Fibroblast of skin of right quadriceps (primary cell): Measurements from ENCODE around the gene FZD4.
"Not testable (repeated sequence)": the region's sequence is repeated elsewhere in the genome, so short reads cannot be mapped to it uniquely, and the experiment has no call there.

Experiments
- DNase-seq: peaks from one replicate; pipeline ENCODE4 v3.0.0-alpha.2; 2013

Gene FZD4

DNA sequence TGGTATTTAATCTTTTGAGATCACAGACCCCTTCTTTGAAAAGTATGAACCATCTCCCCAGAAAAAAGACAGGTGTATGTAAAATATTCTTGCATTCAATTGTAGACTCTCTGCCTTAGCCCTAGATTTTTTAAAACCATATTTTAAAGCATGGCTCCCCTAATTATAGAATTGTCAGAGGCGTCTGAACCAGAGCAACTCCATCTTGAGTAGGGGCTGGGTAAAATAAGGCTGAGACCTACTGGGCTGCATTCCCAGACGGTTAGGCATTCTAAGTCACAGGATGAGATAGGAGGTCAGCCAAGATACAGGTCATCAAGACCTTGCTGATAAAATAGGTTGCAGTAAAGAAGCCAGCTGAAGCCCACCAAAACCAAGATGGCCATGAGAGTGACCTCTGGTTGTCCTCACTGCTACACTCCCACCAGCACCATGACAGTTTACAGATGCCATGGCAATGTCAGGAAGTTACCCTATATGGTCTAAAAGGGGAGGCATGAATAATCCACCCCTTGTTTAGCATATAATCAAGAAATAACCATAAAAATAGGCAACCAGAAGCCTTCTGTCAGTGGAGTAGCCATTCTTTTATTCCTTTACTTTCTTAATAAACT lies 17.9 kb downstream of the FZD4 start:
- DNase-seq: not testable (repeated sequence)

DNA sequence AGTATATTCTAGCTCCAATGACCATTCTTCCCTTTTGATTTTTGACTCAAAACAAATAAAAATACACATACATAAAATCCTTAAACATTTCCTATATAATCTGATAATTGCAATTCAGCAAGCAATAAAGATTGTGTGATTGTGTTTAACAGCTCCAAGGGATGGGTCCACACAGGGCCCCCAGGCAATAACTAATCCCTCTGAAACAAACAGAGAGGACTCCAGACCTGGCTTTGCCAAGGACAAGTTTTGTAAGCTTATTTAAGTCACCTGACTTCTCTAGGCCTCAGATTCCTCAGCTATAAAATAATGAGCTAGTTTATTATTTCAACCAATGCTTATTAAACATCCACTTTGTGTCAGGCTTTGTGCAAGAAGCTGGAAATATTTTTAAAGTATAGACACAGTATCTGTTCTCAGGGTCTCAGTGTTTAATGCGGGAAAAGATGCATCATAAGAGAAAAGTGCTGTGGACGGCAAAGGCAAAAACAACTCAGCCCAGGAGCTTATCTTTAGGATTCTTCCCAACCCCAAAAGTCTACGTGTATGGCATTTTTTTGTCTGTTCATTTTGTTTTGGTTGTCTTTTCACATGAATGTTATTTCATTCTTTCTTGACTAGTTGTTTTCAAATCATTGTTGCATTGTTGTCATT lies 20.1 kb downstream of the FZD4 start:
- DNase-seq: no peak

DNA sequence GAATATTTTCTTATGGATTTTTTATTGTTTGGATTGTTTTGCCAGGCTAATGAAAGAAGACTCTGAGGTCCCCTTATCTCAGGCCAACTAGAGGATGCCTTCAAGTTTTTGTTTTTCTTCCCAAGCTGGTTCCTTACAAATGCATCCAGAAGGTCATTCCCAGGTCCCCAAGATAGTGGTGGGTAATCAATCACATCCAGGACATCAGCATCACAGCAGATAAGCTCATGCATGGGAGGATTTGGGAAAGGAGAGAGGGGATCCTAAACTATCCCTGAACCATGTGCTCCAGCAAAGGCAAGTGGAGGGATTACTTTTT lies 20.7 kb downstream of the FZD4 start:
- DNase-seq: no peak

DNA sequence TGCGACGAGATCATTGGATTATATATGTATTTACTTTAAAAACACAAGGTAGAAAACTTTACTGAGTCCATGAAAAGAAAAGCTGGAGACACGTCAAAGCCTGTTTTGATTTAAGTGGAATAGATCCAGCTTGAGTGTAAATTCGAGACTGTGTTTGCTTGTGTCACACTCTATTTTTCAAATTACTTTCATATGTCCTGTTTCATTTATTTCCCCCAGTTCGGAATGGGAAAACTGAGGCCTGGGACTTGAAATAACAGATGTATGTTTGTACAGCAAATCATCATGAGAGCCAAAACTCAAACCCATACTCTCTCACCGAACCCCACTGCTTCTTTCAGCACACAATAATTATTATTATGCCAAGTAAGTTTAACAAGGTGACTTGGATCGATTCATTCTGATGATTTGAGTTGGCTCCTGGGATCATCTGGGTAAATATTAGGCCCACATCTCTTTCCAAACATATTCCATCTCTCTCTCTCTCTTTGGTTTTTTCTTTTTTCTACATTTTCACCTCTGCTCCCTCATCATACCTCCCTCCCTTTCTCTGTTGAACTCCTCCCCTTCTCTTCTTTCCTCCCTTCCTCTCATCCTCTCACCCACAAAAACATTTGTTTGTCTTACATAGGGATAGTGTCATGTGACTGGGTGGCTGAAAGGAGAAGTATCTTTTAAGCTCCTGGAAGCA lies 21.2 kb downstream of the FZD4 start:
- no peak for DNase-seq

DNA sequence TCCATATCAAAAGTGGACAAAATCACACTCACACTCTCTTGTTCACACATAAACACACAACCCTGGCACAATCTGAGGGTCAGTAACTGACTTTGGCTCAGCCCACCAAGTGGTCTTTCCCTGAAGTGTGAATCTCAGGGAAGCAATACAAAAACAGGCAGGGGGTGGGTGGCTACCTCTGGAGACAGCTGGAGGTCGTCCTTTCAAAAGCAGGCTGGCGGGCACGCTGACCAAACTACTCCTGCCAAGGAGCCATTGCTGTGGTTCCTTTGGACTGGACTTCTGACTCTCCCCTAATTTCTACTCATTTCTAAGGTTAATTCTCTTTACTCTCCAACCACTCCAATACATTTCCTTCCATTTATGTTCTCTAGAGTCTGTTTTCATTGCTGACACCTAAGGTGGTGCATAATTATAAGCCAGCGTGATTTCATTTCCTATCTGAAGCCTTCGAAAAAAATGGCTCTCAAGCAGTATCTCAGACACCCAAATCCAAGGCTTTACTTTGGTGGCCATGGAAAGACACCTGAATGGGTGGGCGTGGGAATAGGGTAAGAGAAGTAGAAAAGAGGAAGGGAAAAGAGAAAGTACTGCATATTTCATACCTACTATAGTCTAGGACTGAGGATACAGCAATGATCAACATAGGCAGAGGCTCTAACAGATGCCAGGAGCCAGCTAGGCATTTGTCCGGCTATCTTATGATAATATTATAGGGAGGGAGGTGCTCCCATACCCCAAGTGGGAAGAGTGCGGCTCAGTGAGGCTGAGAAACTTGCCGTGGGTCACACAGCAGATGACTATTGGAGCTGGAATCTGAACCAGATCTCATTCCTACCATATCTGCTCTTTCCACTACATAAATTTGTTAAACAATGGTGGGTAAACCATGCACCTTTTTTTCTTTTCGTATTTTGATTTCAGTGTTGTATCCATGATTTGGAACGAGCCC lies 22.0 kb downstream of the FZD4 start:
- no peak for DNase-seq

DNA sequence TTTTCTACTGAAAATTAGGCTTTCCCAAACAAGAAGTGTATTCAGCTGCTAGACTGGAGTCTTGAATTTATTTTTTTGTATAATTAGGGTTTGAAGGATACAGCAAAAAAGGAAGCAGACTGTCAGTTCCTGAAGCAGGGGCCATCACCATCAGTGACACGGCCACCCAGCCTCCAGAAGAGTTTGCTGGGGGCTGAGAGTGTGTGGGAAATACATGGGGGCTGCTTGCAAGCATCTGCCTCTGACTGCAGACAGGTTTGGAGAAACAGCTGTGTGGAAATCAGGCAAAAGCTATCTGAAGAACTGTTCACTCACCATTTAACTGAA lies 23.0 kb downstream of the FZD4 start:
- DNase-seq: no peak

DNA sequence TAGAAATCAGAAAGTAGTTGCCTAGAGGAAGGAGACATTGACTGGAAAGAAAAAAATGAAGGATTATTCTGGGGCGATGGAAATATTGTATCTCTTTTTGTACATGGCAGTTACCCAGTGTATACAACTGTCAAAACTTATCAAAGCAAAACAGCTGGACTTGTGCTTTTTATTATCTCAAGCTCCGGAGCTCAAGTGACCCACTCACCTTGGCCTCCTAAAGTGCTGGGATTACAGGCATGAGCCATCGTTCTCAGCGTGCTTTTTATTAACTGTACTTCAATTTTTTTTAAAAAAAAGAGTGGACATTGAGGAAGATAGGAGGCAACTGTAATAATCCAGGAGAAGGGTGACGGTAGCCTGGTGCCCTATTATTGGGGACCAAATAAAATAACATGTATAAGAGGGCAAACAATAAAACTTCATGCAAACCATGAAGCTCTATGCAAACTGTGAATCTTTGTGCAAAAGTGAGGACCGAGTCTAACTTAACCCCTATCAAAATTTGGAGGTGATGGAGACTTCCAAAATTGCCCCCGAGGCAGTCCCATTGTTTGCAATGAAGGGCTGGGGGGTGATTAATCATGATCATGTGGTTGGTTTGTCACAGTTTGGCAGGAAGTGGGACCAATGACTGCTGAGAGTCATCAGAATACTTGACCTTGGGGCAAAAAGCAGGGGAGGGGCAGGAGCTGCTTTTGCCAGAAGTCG lies 23.5 kb downstream of the FZD4 start:
- peak; percentile 60 for DNase-seq

DNA sequence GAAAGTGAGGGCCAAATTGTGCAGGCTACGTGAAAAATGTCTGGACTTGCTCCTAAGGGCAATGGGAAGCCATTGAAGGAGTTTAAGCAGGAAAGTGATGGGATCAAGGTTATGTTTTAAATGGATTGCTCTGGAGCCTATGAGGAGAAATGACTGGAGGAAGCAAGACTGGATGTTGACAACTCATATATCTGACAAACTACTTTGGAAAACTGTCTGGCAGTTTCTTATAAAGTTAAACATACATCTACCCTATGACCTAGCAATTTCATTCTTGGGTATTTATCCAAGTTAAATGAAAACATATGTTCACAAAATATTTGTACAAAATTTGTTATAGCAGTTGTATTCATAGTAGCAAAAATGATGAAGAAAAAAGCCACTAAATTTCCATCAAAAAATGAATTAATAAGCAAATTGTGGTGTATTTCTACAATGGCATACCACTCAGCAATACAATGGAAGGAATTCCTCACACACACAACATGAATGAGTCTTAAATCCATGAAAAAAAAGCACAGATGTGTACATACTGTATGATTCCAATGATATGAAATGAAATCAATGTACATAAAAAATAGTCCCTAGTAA lies 24.1 kb downstream of the FZD4 start:
- peak; percentile 60 for DNase-seq

DNA sequence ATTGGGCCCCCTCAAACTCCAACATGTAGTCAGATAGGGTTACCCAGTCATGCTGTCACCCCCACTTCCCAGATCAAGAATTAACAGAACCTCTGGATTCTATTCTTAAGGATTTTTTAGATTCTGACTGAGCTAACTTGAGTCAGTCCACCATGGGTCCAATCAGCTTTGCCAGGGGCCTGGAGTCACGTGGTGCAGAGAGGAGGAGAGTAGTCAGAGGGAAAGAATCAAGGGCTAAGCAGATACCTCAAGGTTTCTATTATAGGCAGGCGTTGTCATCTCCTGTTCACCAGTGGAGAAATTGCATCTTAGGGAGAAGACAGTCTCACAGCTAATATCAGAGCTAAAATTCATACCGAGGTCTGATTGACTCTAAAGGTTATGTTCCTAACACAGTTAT lies 28.2 kb downstream of the FZD4 start:
- no peak for DNase-seq

DNA sequence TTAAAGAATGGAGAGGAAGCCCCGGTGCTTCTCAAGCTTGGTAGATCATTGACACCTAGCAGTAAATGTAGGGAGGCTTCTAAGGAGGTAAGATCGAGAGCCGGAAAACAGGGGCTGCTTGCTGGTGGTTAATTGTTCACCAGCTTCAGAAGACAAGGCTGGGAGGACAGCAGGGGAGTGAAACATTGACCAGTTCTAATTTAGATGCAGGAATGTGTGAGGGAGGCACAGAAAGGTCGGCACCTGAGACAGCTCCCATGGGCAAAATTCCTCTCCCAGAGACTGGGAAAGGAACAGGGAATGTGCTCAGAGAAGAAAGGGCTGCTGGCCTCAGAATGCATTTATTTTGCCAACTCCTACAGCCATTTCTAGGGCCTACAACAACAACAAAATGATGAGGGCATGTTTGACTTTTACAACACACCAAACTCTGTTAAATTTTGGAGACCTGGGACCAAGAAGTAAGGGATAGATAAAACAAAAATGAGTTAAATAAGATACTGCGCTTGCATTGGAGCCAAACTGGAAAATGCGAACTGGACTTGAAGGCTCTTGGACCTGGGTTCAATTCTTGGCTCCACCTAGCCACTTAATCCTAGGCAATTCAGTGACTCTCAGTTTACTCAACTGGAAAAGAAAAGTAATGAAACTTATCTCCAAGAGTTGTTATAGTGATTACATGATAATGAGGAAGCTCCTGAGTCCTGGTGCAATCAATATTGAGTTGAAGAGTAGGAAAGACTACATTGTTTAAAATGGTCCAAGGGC lies 31.0 kb downstream of the FZD4 start:
- DNase-seq: peak; percentile 23

DNA sequence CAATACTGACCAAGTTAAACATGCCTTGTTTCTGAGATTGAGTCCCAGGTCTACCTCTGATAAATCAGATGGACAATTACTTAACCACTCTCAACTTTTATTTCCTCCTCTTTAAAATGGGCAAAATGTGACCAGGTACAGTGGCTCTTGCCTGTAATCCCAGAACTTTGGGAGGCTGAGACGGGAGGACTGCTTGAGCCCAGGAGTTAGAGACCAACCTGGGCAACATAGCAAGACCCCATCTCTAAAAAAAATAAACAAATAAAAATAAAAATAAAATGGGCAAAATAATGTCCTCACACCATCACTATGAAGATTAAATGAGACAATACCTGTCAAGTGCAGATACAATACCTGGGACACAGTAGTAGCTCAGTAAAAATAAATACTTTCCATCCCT lies 33.0 kb downstream of the FZD4 start:
- no peak for DNase-seq

DNA sequence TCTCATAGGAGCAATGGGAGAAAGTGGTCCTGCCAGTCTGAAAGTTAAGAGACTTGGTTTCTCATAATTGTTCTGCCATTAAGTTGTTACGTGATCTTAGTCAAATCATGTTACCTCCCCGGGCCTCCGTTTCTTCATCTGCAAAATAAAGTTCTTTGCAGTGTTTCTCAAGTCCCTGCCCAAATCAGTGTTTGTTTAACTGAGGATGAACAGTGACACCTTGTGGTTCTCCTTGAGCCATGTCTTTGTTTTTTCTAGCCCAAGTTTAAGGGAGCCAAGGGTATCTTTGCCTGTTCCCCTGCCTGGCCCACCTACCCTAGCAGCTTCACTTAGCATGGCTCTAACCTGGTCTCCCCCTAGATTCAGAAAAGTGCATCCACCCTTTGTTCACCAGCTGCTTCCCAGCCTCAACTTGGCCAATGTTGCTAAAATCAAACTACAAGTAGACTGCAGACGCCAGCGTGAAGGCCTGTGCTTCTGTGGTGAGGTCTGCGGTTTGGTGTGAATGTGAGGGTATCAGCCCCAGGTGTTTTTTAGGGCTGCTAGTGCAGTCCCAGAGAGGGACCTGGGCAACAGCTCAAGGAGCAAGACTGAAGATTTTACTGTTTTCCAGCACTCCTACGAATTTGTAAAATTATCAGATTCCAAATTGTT lies 35.5 kb downstream of the FZD4 start:
- peak; percentile 75 for DNase-seq

DNA sequence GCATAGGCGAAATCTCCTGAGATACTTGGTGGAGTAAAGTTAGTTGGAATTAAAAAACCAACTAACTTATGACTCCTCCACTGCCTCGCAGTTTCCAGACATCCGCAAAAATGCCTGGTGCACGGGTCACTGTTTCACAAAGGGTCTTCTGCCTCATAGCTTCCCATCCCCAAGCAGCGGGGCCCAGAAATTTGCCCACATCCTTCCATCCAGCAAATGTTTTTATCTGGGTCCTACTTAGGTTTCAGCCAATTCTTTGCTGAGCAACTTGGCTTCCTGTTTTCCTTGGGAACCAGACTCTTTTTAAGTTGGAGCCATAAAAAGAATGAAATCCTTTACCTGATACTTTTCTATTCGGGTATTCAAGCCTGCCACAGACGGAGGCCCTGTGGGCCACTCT lies 36.2 kb downstream of the FZD4 start:
- peak; percentile 35 for DNase-seq

DNA sequence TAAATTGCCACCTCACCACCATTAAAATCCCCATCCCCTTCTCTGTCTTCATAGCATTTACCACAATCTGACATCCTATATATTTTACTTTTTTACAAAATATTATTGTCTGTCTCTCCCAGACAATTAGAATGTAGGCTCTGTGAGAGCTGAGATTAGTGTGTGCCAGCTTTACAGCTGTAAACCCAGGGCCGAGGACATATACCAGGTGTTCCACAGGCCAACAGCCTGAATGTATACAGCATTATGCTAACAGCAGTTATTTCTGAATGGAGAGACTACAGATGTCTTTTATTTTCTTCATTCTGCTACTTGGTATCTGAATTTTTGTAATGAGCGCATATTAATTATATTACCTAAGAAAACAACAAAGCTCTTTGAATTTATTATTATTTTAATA lies 36.7 kb downstream of the FZD4 start:
- DNase-seq: no peak

DNA sequence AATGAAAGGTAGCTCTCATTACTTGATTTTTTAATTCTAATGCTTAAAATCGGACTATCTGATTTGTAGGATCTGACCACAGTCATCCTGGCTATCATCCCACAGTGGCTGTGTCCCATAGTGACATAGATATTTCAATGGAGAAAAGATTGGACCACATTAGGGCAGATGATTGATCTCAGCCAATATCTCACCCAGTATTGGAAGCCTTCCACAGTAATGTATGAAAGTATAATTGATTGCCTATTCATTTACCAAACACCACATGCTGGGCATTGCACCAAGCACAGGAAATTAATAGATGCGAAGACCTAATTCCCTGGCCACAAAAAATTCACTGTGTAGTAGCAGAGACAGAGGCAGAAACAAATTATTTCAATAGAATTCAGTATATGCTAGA lies 37.6 kb downstream of the FZD4 start:
- no peak for DNase-seq

DNA sequence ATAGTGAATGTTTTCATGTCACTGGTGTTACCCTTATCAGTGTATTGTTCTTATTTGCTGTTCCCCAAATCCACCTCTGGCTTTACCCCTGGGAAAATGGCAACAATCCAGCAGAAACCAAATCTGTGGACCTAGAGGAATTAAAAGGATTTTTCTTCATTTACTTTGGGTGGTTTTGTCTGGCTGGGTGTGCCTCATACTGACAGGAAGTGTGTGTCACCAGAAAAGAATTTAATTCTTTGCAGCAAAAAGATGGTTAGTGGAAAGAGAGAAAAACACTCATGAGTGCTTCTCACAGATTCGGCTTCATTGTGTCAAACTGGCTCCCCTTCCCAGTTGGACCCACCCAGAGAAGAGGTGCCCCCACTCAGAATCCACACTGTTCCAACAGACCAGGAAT lies 38.9 kb downstream of the FZD4 start:
- peak; percentile 88 for DNase-seq

DNA sequence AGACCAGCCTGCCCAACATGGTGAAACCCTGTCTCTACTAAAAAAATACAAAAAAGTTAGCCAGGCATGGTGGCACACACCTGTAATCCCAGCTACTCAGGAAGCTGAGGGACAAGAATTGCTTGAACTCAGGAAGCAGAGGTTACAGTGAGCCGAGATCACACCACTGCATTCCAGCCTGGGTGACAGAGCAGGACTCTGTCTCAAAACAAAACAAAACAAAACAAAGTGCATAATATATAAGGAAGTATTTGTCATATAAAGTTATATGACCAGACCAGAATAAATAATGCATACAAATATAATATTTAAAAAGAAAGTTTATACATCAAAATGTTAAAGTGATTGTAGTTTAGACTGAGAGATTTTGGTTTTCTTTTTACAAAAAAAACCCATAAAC lies 39.3 kb downstream of the FZD4 start:
- not testable (repeated sequence) for DNase-seq

DNA sequence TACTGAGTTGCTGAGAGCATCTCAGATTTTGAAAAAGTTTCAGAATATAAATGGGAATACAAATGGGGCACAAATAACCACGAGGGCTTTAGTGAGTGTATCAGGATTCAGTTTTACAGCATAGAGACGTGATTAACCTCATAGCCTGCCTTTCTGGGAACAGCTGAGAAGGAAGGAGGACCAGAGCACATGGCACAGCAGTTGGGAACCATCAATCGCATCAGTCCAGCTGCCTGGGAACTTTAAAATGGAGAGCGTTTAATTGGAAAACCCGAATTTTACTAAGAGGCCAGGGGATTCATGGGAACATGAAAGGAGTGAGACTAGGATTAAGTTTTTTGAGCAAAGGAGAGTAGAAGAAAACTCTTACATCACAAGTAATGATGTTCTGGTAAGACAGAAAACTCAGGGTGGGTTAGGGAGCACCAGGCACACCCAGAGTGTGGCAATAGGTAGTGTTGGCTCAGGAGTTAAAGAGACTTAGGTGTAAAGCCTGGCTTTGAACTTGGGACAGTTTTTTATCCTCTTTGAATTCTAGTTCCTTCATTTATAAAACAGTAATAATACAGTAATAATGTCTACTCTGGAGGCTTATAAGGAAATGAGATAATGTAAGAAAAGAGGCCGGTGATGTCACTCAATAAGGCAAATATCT lies 40.2 kb downstream of the FZD4 start:
- DNase-seq: no peak

DNA sequence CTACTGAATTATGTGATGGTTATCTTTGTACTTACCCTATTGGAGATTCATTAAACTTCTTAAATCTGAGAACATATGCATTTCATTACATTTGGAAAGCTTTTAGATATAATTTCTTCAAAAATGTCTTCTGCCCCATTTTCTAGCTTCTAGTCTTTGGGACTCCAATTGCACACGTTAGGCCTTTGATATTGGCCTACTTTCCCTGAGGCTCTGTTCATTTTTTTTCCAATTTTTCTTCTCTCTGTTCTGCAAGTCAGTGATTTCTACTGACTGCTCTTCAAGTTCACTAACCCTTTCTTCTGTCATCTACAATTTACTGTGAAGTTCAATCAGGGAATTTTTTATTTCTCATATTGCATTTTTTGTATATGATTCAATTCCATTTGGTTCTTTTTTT lies 43.0 kb downstream of the FZD4 start:
- no peak for DNase-seq

DNA sequence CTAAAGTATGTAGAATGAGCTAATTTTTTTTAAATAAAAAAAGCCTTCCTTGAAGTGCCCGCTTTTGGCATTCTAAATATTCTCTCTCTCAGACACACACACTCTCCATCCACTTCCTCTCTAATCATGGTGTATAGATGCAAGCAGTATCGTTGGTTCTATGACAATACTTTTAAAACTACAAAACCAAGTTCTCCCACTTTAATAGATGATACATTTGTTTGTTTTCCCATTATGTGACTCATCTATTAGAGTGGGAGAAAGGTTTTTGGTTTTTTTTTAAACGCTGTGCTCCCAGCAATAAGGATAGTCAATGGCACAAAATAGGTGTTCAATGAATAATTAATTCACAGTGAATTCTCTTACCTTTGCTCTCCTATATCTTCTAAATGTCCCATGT lies 44.6 kb downstream of the FZD4 start:
- DNase-seq: no peak

DNA sequence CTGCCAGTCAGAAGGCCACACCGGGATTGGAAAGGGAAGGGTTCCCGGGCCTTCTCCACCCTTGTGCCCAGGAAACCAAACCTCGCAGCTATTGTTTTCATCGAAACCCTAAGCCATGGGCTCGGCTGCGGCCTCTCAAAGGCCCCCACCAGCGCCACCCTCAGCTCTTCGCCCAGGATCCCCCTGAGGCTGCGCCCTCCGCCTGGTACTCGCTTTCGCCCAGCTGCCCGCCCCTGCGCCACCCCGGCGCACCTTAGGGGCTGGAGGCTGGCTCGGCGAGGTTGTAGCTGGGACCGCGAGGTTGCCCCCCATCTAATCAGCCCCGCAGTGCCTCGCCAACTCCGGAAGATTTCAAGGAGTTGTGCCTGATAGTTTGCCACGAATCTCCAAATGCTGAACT lies 49.0 kb downstream of the FZD4 start:
- no peak for DNase-seq
